Trophoblast cell (in vitro differentiated cells and primary cell): ENCODE measurements around the gene SNRPN.

ENCODE experiments used
- DNase-seq, 2 donors: peaks; one replicate each; pipeline ENCODE4 v3.0.0-alpha.2; 2016
- H2AFZ ChIP-seq: 2 replicates; pipeline ENCODE4 v1.6.1; 2013; ENCODE audit warnings: low read length, moderate library complexity, mild to moderate bottlenecking; ENCODE audit not compliant: insufficient read depth, poor library complexity
- H2AK5ac ChIP-seq: 2 replicates; pipeline ENCODE4 v1.6.1; 2013; ENCODE audit warnings: mild to moderate bottlenecking, low read length
- H2BK120ac ChIP-seq: 2 replicates; pipeline ENCODE4 v1.6.1; 2013; ENCODE audit warnings: low read length, mild to moderate bottlenecking, moderate library complexity; ENCODE audit not compliant: insufficient read depth, poor library complexity
- H2BK12ac ChIP-seq: 2 replicates; pipeline ENCODE4 v1.6.1; 2013; ENCODE audit warnings: mild to moderate bottlenecking, low read length, moderate library complexity
- H2BK5ac ChIP-seq: 2 replicates; pipeline ENCODE4 v1.6.1; 2013; ENCODE audit warnings: low read length, low read depth, moderate library complexity, mild to moderate bottlenecking; ENCODE audit not compliant: poor library complexity
- H3K14ac ChIP-seq: 2 replicates; pipeline ENCODE4 v1.6.1; 2013; ENCODE audit warnings: mild to moderate bottlenecking, low read length
- H3K18ac ChIP-seq: 2 replicates; pipeline ENCODE4 v1.6.1; 2013; ENCODE audit warnings: mild to moderate bottlenecking, low read length
- H3K23ac ChIP-seq: 2 replicates; pipeline ENCODE4 v1.6.1; 2013; ENCODE audit warnings: low read length
- H3K27ac ChIP-seq: 2 replicates; pipeline ENCODE4 v1.5.1; 2013; ENCODE audit warnings: low read depth, mild to moderate bottlenecking, inconsistent platforms, low read length, moderate library complexity
- H3K27me3 ChIP-seq: 2 replicates; pipeline ENCODE4 v1.6.1; 2013; ENCODE audit warnings: inconsistent platforms, mild to moderate bottlenecking, low read length, moderate library complexity; ENCODE audit not compliant: insufficient read depth
- H3K36me3 ChIP-seq, 2 experiments: 1 replicate in 1 of 2; 2 replicates in 1 of 2; pipeline ENCODE4 v1.6.1; 2013; ENCODE audit warnings: low read length in 2 of 2, mild to moderate bottlenecking in 2 of 2, moderate library complexity in 1 of 2; ENCODE audit not compliant: insufficient read depth in 2 of 2, control insufficient read depth in 1 of 2
- H3K4ac ChIP-seq: 2 replicates; pipeline ENCODE4 v1.6.1; 2013; ENCODE audit warnings: low read depth, mild to moderate bottlenecking, low read length, moderate library complexity
- H3K4me1 ChIP-seq, 2 experiments: 1 replicate in 1 of 2; 2 replicates in 1 of 2; pipeline ENCODE4 v1.6.1; 2013; ENCODE audit warnings: low read length in 2 of 2, mild to moderate bottlenecking in 2 of 2, moderate library complexity in 1 of 2; ENCODE audit not compliant: insufficient read depth in 2 of 2, control insufficient read depth in 1 of 2
- H3K4me2 ChIP-seq: 2 replicates; pipeline ENCODE4 v1.6.1; 2013; ENCODE audit warnings: inconsistent platforms, mild to moderate bottlenecking, low read length, moderate library complexity
- H3K4me3 ChIP-seq: 2 replicates; pipeline ENCODE4 v1.5.1; 2013; ENCODE audit warnings: mild to moderate bottlenecking, low read depth, low read length, inconsistent platforms
- H3K79me1 ChIP-seq: one replicate; pipeline ENCODE4 v1.6.1; 2013; ENCODE audit warnings: low read length
- H3K79me2 ChIP-seq: 2 replicates; pipeline ENCODE4 v1.6.1; 2013; ENCODE audit warnings: low read length, mild to moderate bottlenecking; ENCODE audit not compliant: control insufficient read depth, insufficient read depth, poor library complexity
- H3K9ac ChIP-seq: 2 replicates; pipeline ENCODE4 v1.6.1; 2013; ENCODE audit warnings: mild to moderate bottlenecking, low read length
- H3K9me3 ChIP-seq: 2 replicates; pipeline ENCODE4 v1.6.1; 2013; ENCODE audit warnings: low read depth, mild to moderate bottlenecking, control low read depth, inconsistent platforms, low read length; ENCODE audit not compliant: insufficient read depth
- H4K12ac ChIP-seq: 2 replicates; pipeline ENCODE4 v1.6.1; 2013; ENCODE audit warnings: low read depth, mild to moderate bottlenecking, low read length, moderate library complexity
- H4K8ac ChIP-seq: 2 replicates; pipeline ENCODE4 v1.6.1; 2013; ENCODE audit warnings: low read depth, mild to moderate bottlenecking, low read length, moderate library complexity
- H4K91ac ChIP-seq: one replicate; pipeline ENCODE4 v1.6.1; 2013; ENCODE audit warnings: low read depth, mild to moderate bottlenecking, low read length, moderate library complexity
- WGBS: extraction: QIAGEN DNeasy Blood & Tissue Kit; methylation state at CpG from one replicate; pipeline ENCODE4 v1.1.7; 2013; ENCODE audit warnings: missing lambda C conversion rate; ENCODE audit not compliant: insufficient read length, insufficient coverage; ENCODE audit errors: extremely low coverage; 5-methylcytosine and 5-hydroxymethylcytosine counted together

The SNRPN gene

GRCh38 chr15:24956111-24956838, 1.5 kb downstream of the SNRPN start:
- H3K18ac ChIP-seq, result peak overlapping the region; percentile 42
- WGBS, result no CpG with 5 or more reads among the region's 28 CpGs
- no peak overlapping the region for H3K23ac ChIP-seq

GRCh38 chr15:24957691-24958090, 2.9 kb downstream of the SNRPN start:
- peaks cover 12% of the 10 kb centered on the region for H3K79me1 ChIP-seq
- peak overlapping the region; percentile 19 for H3K4me2 ChIP-seq
- peaks cover 2% of the 10 kb centered on the region in 2 experiments for H3K36me3 ChIP-seq
- H2AFZ ChIP-seq, result no peak overlapping the region
- no peak overlapping the region for H3K23ac ChIP-seq
- peaks cover 15% of the 10 kb centered on the region for H3K9me3 ChIP-seq
- H3K27me3 ChIP-seq, result no peaks in the 10 kb centered on the region
- no CpG with 5 or more reads among the region's 2 CpGs for WGBS
- H3K18ac ChIP-seq, result no peak overlapping the region
- H2BK5ac ChIP-seq, result no peak overlapping the region
- peaks cover 10% of the 10 kb centered on the region for H3K79me2 ChIP-seq
- H4K91ac ChIP-seq, result no peak overlapping the region
- no peak overlapping the region for H2BK120ac ChIP-seq
- no peak overlapping the region for H2AK5ac ChIP-seq
- peak overlapping the region; percentile 93 for H3K4ac ChIP-seq
- H3K14ac ChIP-seq, result no peak overlapping the region
- no peak for DNase-seq
- peaks cover 0 to 5% of the 10 kb centered on the region in 2 experiments for H3K4me1 ChIP-seq
- no peak overlapping the region for H4K8ac ChIP-seq
- H3K9ac ChIP-seq, result no peak overlapping the region
- H3K4me3 ChIP-seq, result no peak overlapping the region
- no peak overlapping the region for H3K27ac ChIP-seq
- no peak overlapping the region for H4K12ac ChIP-seq
- no peak overlapping the region for H2BK12ac ChIP-seq

More at GRCh38 chr15:24956111-24956838, 1.5 kb downstream of the SNRPN start:
- Histone ChIP-seq H3K9me3 (peaks cover 15% of the 10 kb centered on the region), H2AK5ac (peak overlapping the region; percentile 39), H3K79me1 (peaks cover 12% of the 10 kb centered on the region), H3K4ac (peak overlapping the region; percentile 19), H3K27ac (peak overlapping the region; percentile 97), H4K91ac (peak overlapping the region; percentile 91), H3K14ac (peak overlapping the region; percentile 72), H2BK120ac (peak overlapping the region; percentile 71), H4K12ac (peak overlapping the region; percentile 70), H3K27me3 (no peaks in the 10 kb centered on the region), H3K4me2 (peak overlapping the region; percentile 35), H3K4me1 (peaks cover 0 to 5% of the 10 kb centered on the region in 2 experiments), H3K36me3 (peaks cover 0 to 2% of the 10 kb centered on the region in 2 experiments), H2BK12ac (peak overlapping the region; percentile 3), H3K79me2 (peaks cover 10% of the 10 kb centered on the region), H2AFZ (peak overlapping the region; percentile 5), H3K9ac (peak overlapping the region; percentile 94), H4K8ac (peak overlapping the region; percentile 91), H3K4me3 (peak overlapping the region; percentile 93), H2BK5ac (peak overlapping the region; percentile 34)
- peak in 1 of 2 donors; percentile 3 for DNase-seq

GRCh38 chr15:24961967-24962366, 7.2 kb downstream of the SNRPN start:
- no peak overlapping the region for H2BK120ac ChIP-seq
- H3K4me3 ChIP-seq, result no peak overlapping the region
- no peak overlapping the region for H3K14ac ChIP-seq
- H3K4ac ChIP-seq, result no peak overlapping the region
- no CpG with 5 or more reads among the region's 4 CpGs for WGBS
- no peak overlapping the region for H3K18ac ChIP-seq
- H3K4me1 ChIP-seq, result peaks cover 0 to 5% of the 10 kb centered on the region in 2 experiments
- no peak overlapping the region for H4K12ac ChIP-seq
- no peak overlapping the region for H2AFZ ChIP-seq
- H3K27ac ChIP-seq, result no peak overlapping the region
- H3K9ac ChIP-seq, result no peak overlapping the region
- DNase-seq, result no peak
- H3K79me2 ChIP-seq, result no peaks in the 10 kb centered on the region
- H3K36me3 ChIP-seq, result peaks cover 6 to 18% of the 10 kb centered on the region in 2 experiments
- H4K91ac ChIP-seq, result no peak overlapping the region
- H2BK5ac ChIP-seq, result no peak overlapping the region
- H3K23ac ChIP-seq, result no peak overlapping the region
- no peaks in the 10 kb centered on the region for H3K79me1 ChIP-seq
- no peak overlapping the region for H4K8ac ChIP-seq
- no peak overlapping the region for H2AK5ac ChIP-seq
- H3K9me3 ChIP-seq, result no peaks in the 10 kb centered on the region
- H3K4me2 ChIP-seq, result no peak overlapping the region
- no peak overlapping the region for H2BK12ac ChIP-seq
- H3K27me3 ChIP-seq, result no peaks in the 10 kb centered on the region

- H3K79me2 ChIP-seq, result no peaks in the 10 kb centered on the region
- no peaks in the 10 kb centered on the region for H3K9me3 ChIP-seq
- H3K4me1 ChIP-seq, result peaks cover 0 to 2% of the 10 kb centered on the region in 2 experiments
- H2BK120ac ChIP-seq, result no peak overlapping the region
- H2AK5ac ChIP-seq, result no peak overlapping the region
- no peak overlapping the region for H3K9ac ChIP-seq
- WGBS, result no CpG with 5 or more reads among the region's 4 CpGs
- H2BK12ac ChIP-seq, result no peak overlapping the region
- no peak overlapping the region for H3K18ac ChIP-seq
- no peak overlapping the region for H2AFZ ChIP-seq
- no peaks in the 10 kb centered on the region for H3K79me1 ChIP-seq
- no peak overlapping the region for H3K4me2 ChIP-seq
- H3K36me3 ChIP-seq, result peaks cover 7 to 23% of the 10 kb centered on the region in 2 experiments
- DNase-seq, result no peak
- no peak overlapping the region for H2BK5ac ChIP-seq
- no peak overlapping the region for H4K8ac ChIP-seq
- H4K91ac ChIP-seq, result no peak overlapping the region
- H3K27ac ChIP-seq, result no peak overlapping the region
- H3K4ac ChIP-seq, result no peak overlapping the region
- no peak overlapping the region for H3K4me3 ChIP-seq
- H3K14ac ChIP-seq, result no peak overlapping the region
- no peak overlapping the region for H3K23ac ChIP-seq
- no peaks in the 10 kb centered on the region for H3K27me3 ChIP-seq
- H4K12ac ChIP-seq, result no peak overlapping the region
Measured at GRCh38 chr15:24962880-24963279, 8.1 kb downstream of the SNRPN start.
